Muscle of leg (tissue), 11 donors: ENCODE results near the gene USP38. TPM values are rescaled to one million over a fixed set of nuclear protein-coding genes. Genes with fewer than 3 reads are reported as not detected.
"Not testable (repeated sequence)": the region's sequence is repeated elsewhere in the genome, so short reads cannot be mapped to it uniquely, and the experiment has no call there.

Experiments
- DNase-seq: peaks from one replicate; pipeline ENCODE4 v3.0.0; 2013
- H3K27ac ChIP-seq: one replicate; pipeline ENCODE4 v1.5.1; 2013; ENCODE audit warnings: mild to moderate bottlenecking, low read length, control low read depth
- H3K27me3 ChIP-seq: one replicate; pipeline ENCODE4 v1.6.1; 2013; ENCODE audit warnings: low read length; ENCODE audit not compliant: control insufficient read depth, insufficient read depth
- H3K36me3 ChIP-seq: one replicate; pipeline ENCODE4 v1.6.1; 2013; ENCODE audit warnings: low read length; ENCODE audit not compliant: control insufficient read depth, insufficient read depth
- H3K4me1 ChIP-seq: one replicate; pipeline ENCODE4 v1.6.1; 2013; ENCODE audit warnings: low read length; ENCODE audit not compliant: control insufficient read depth, insufficient read depth
- H3K4me3 ChIP-seq: one replicate; pipeline ENCODE4 v1.5.1; 2013; ENCODE audit warnings: low read length, control low read depth
- H3K9me3 ChIP-seq: replicated peaks from 2 replicates; pipeline ENCODE4 v1.6.1; 2013; ENCODE audit warnings: low read depth, low read length; ENCODE audit not compliant: control insufficient read depth
- WGBS: methylation state at CpG from one replicate; pipeline ENCODE4 v1.1.5; 2013; ENCODE audit warnings: missing lambda C conversion rate; ENCODE audit not compliant: insufficient coverage; 5-methylcytosine and 5-hydroxymethylcytosine counted together
- polyA plus RNA-seq, 8 donors: library from polyadenylated mRNA; unstranded; fragments of 120-200 nt; gene quantifications; one replicate each; pipeline versions ENCODE4 v1.2.1 to v1.2.3, GENCODE V29; 2013; ENCODE audit warnings: inconsistent platforms in 1 of 8, low replicate concordance in 1 of 8; ENCODE audit not compliant: insufficient read length in 8 of 8, insufficient read depth in 1 of 8
- total RNA-seq: library from RNA; stranded (reverse); fragments of 120-200 nt; gene quantifications from one replicate; pipeline ENCODE4 v1.2.4, GENCODE V29; 2013

The USP38 gene
- total and polyA plus RNA-seq, 9 donors = 13.2 to 18.8 (median 16.1) TPM

DNA sequence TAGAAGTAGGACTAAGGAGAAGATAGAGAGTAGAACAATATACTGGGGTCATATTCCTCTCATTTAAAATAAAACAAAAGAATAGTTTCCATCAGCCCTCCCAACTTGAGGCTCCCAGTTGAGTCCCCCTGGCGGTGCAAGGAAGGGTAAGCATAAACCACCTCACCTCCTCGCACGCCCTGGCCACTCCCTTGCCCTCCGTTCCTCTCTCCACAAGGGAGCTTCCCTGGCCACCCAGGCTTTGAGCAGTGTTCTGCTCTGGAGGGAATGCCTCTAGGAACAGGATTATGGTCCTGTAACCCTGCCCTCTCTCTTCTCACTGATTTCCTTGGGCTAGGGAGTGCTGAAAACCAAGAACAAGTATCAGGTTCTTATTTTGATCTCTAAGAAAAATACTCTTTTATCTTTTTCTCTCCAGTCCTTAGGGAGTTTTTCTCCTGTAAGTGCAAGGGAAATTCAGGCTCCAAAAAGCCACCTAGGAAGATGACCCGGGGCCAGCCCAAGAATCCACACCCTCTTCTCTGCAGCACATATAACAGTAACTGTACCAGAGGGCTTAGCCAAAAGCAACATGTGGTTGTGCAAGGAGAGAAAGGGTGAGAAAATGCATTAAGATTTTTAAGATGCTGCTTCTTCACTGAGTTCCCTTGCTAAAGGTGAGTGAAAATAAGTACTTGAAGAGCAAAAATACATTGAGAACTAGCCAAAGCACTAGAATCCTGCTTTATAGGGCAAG is 69.9 kb downstream of the USP38 start:
- no peak overlapping the region for H3K27ac ChIP-seq
- H3K4me1 ChIP-seq = no peaks in the 10 kb centered on the region
- no peak overlapping the region for H3K4me3 ChIP-seq
- H3K9me3 ChIP-seq = no peaks in the 10 kb centered on the region
- H3K36me3 ChIP-seq = no peaks in the 10 kb centered on the region
- DNase-seq = peak; percentile 36
- WGBS = 62% methylated on average over 3 of the region's 5 CpGs
- H3K27me3 ChIP-seq = no peaks in the 10 kb centered on the region

DNA sequence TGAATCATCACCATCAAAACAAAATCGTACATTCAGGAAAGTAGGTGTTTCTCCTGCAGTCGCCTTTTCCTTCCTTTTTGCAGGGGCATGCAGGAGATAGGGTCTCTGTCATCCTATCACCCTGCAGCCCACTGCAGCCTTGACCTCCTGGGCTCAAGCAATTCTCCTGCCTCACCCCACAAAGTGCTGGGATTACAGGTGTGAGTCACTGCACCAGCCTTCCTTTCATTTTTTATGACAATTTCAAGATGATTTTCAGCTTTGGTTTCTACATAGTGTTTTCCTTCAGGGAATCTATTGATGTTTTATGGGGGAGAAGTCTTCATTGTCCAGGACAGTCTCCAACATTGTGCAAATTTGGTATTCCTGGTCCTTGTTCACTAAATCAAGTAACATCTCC is 71.7 kb downstream of the USP38 start:
- Histone ChIP-seq H3K27ac (no peak overlapping the region), H3K4me1 (no peaks in the 10 kb centered on the region), H3K9me3 (no peaks in the 10 kb centered on the region), H3K27me3 (no peaks in the 10 kb centered on the region), H3K36me3 (no peaks in the 10 kb centered on the region), H3K4me3 (no peak overlapping the region)
- no peak for DNase-seq
- 73% methylated on average over 2 of the region's 2 CpGs for WGBS

GRCh38 chr4:143257356-143257755 is 72.6 kb downstream of the USP38 start:
- H3K27ac ChIP-seq = no peak overlapping the region
- H3K4me1 ChIP-seq = no peaks in the 10 kb centered on the region
- no peaks in the 10 kb centered on the region for H3K9me3 ChIP-seq
- no peaks in the 10 kb centered on the region for H3K36me3 ChIP-seq
- no peaks in the 10 kb centered on the region for H3K27me3 ChIP-seq
- DNase-seq = no peak
- H3K4me3 ChIP-seq = no peak overlapping the region

DNA sequence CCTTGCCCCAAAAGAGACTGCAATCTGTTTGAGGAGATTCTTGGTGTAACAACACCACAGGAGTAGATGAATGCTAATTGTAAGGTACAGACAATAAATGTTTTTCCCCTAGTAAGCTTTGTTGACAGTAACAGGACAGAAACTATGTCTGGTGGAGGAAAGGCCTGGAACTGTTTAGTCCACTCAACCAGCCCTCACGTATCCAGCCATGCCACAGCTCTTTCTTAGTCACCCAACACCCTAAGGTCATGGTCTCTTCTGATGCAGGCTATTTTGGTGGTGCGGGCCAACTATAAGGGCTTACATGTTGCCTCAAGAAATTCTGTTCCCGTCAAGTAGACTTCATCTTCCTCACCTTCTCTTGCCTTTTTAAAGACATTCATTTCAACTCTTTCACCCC is 76.0 kb downstream of the USP38 start:
- Histone ChIP-seq H3K27ac (no peak overlapping the region), H3K4me1 (no peaks in the 10 kb centered on the region), H3K27me3 (no peaks in the 10 kb centered on the region), H3K36me3 (no peaks in the 10 kb centered on the region), H3K9me3 (no peaks in the 10 kb centered on the region), H3K4me3 (no peak overlapping the region)
- no peak for DNase-seq
- 60% methylated on average over 1 of the region's 3 CpGs for WGBS

DNA sequence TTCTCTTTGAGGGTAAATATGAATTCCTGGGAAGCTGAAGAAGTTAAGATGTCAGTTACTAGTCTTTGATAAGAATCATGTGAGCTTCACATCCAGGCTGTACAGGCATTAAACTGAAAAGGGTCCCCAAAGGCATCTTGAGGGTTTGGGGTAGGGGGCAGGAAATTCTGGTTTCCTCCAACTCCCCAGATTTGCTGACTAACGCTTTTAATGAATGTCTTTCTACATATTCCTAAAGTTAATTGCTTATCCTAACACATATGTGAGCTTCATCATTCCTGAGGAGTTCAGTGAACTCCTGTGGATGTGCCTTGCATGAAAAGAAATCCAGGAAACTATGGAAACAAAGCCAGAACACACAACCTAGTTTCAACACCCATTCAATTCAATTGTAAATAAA is 78.1 kb downstream of the USP38 start:
- Histone ChIP-seq H3K4me3 (no peak overlapping the region), H3K27ac (no peak overlapping the region)
- no CpG with 5 or more reads among the region's 1 CpG for WGBS

DNA sequence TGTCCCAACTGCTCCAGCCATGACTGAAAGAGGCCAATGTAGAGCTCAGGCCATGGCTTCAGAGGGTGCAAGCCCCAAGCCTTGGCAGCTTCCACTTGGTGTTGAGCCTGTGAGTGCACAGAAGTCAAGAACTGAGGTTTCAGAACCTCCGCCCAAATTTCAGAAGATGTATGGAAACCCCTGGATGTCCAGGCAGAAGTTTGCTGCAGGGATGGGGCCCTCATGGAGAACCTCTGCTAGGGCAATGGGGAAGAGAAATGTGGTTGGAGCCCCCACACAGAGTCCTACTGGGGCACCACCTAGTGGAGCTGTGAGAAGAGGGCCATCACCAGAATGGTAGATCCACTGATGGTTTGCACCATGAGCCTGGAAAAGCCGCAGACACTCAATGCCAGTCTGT is 83.0 kb downstream of the USP38 start:
- H3K36me3 ChIP-seq, DNase-seq: not testable (repeated sequence)
- WGBS = 100% methylated on average over 1 of the region's 2 CpGs

More for the DNA sequence above, 78.1 kb downstream of the USP38 start:
- peak; percentile 11 for DNase-seq
- Histone ChIP-seq H3K36me3 (no peaks in the 10 kb centered on the region), H3K9me3 (peaks cover 5% of the 10 kb centered on the region), H3K27me3 (no peaks in the 10 kb centered on the region), H3K4me1 (no peaks in the 10 kb centered on the region)

GRCh38 chr4:143270256-143270838 is 85.6 kb downstream of the USP38 start:
- H3K36me3 ChIP-seq = no peaks in the 10 kb centered on the region
- H3K27ac ChIP-seq = no peak overlapping the region
- H3K4me3 ChIP-seq = no peak overlapping the region
- DNase-seq = peak; percentile 54
- H3K9me3 ChIP-seq = peaks cover 6% of the 10 kb centered on the region
- WGBS = no CpG with 5 or more reads among the region's 2 CpGs
- H3K27me3 ChIP-seq = no peaks in the 10 kb centered on the region
- no peaks in the 10 kb centered on the region for H3K4me1 ChIP-seq

More for the DNA sequence above, 83.0 kb downstream of the USP38 start:
- not testable (repeated sequence) for H3K27ac ChIP-seq, H3K9me3 ChIP-seq, H3K4me3 ChIP-seq, H3K27me3 ChIP-seq, H3K4me1 ChIP-seq

Other genes with a start within 250 kb of the USP38 start
- 31.7 TPM for gene GAB1, start 152.0 kb downstream of the USP38 start, total RNA-seq
- gene GAB1, start 152.0 kb downstream of the USP38 start, polyA plus RNA-seq = 10 to 100 TPM; 21.5 to 43.1 (median 27.5) TPM